Measurements from ENCODE around the gene NECTIN1. TPM values are rescaled to one million over a fixed set of nuclear protein-coding genes. Genes with fewer than 3 reads are reported as not detected.

NECTIN1 gene
- total RNA-seq (1 to 10 TPM; 2.5 to 3.4 TPM), total RNA-seq (1.4 to 31.6 (median 5.0) reads per million in 172 experiments)
- 1.8 TPM for polyA plus RNA-seq (2013, experiment 1 of 2)
- 1.8 TPM for polyA plus RNA-seq (2013, experiment 2 of 2)

GRCh38 chr11:119728651-119729580 is at the start of gene NECTIN1:
NECTIN1 (minus strand) TSS chr11:119729200; CDS start chr11:119728553, 647 bp downstream.
- CTCF ChIA-PET, result interaction anchor here (0.8 to 2.1 kb wide), 12 partner anchors 8 to 574 kb away, joined by 3 to 11 read pairs (median 6); no protein-coding TSS in a partner anchor
- ATAC-seq (ENCODE audit: poor library complexity), result peak; percentile 83
- Histone ChIP-seq H3K9me3 (ENCODE audit: control insufficient read depth in 1 of 2, insufficient read depth in 1 of 2, low read length in 2 of 2) (peaks cover 0 to 5% of the 10 kb centered on the region in 2 experiments), H3K4me1 (ENCODE audit: insufficient read depth, low read length) (peaks cover 25% of the 10 kb centered on the region), H3K4me3 (ENCODE audit: low read length) (peak within 1 kb of the TSS; percentile 61), H3K27ac (ENCODE audit: low read depth in 1 of 2, low read length in 2 of 2) (no peak within 1 kb of the TSS), H3K27me3 (ENCODE audit: control insufficient read depth in 1 of 2, insufficient read depth in 2 of 2, low read length in 2 of 2) (peaks cover 13 to 27% of the 10 kb centered on the region in 2 experiments), H3K36me3 (ENCODE audit: insufficient read depth, low read length) (no peaks in the 10 kb centered on the region)
- Mint-ChIP-seq H3K9me3 (no peaks in the 10 kb centered on the region), H3K36me3 (ENCODE audit: low read depth) (peaks cover 4% of the 10 kb centered on the region), H3K4me1 (ENCODE audit: low read depth) (peaks cover 5% of the 10 kb centered on the region), H3K27me3 (peaks cover 26% of the 10 kb centered on the region), H3K27ac (peak within 1 kb of the TSS; percentile 83), H3K4me3 (peak within 1 kb of the TSS; percentile 99)
- DNase-seq, result peak; percentile 64 to 92 (median 81)
- POLR2A ChIA-PET, result interaction anchor here (1.2 to 1.3 kb wide), 2 partner anchors 60 to 107 kb away, joined by 3 read pairs; no protein-coding TSS in a partner anchor
- TF ChIP-seq CTCF (IDR thresholded peaks at IDR 0.05), result peak; percentile 91
- intact Hi-C loops (cut with DNase I, micrococcal nuclease), result loop anchor here (1.0 to 10.0 kb wide), 6 partner anchors 62 to 482 kb away; partner anchors contain the start of genes OAF (in 1 of the 2) and USP2 (in 1 of the 2)

DNA sequence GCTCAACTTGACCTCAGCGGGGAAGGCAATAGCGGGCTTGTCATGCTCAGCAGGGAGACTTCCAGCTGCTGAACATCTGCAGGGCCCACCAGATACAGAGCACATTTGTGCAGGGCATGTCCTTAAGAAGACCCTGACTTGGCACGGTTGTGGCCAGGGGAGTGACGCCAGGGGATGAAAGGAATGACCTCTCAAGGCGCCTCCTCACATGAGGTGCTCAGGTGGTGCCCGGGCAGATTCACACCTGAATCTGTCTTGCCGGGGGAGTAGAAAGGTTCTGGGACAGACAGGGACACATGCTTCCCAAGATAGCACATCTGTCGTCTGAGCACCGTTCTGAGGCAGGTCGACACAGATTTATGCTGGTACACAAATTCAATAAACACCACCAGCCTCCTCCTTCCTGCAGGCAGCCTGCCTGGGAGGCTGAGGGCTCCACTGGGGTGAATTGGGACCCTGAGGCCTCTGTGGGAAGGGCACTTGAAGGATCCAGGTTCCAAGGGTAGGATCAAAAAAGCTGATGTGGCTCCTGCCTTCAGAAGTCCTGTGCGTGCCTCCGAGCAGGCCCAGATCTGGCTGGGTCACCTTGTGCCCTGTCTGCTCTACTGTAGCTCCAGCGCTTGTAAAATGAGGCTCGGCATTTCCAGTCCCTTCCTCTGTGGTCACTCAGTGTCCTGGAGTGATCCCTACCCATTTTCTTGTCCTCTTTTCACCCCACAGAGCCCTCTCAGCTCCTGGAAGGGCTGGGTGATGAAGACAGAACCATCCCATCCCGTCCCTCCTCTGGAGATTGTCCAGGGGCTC is 49.6 kb upstream of the NECTIN1 start:
- Mint-ChIP-seq H3K4me3 (no peak overlapping the region), H3K4me1 (ENCODE audit: low read depth) (no peaks in the 10 kb centered on the region), H3K27ac (no peak overlapping the region), H3K9me3 (no peaks in the 10 kb centered on the region), H3K36me3 (ENCODE audit: low read depth) (no peaks in the 10 kb centered on the region), H3K27me3 (peaks cover 28% of the 10 kb centered on the region)
- ChIA-PET CTCF (no interaction called here), POLR2A (no interaction called here)
- Histone ChIP-seq H3K9me3 (ENCODE audit: control insufficient read depth in 1 of 2, insufficient read depth in 1 of 2, low read length in 2 of 2) (peaks cover 0 to 30% of the 10 kb centered on the region in 2 experiments), H3K4me3 (ENCODE audit: low read length) (no peak overlapping the region), H3K27me3 (ENCODE audit: control insufficient read depth in 1 of 2, insufficient read depth in 2 of 2, low read length in 2 of 2) (peaks cover 4 to 24% of the 10 kb centered on the region in 2 experiments), H3K27ac (ENCODE audit: low read depth in 1 of 2, low read length in 2 of 2) (no peak overlapping the region), H3K36me3 (ENCODE audit: insufficient read depth, low read length) (no peaks in the 10 kb centered on the region), H3K4me1 (ENCODE audit: insufficient read depth, low read length) (no peaks in the 10 kb centered on the region)
- no peak for TF ChIP-seq CTCF (IDR thresholded peaks at IDR 0.05)
- DNase-seq (no peak), ATAC-seq (ENCODE audit: poor library complexity) (no peak)
- intact Hi-C loops (cut with DNase I, micrococcal nuclease), result no loop called here

DNA sequence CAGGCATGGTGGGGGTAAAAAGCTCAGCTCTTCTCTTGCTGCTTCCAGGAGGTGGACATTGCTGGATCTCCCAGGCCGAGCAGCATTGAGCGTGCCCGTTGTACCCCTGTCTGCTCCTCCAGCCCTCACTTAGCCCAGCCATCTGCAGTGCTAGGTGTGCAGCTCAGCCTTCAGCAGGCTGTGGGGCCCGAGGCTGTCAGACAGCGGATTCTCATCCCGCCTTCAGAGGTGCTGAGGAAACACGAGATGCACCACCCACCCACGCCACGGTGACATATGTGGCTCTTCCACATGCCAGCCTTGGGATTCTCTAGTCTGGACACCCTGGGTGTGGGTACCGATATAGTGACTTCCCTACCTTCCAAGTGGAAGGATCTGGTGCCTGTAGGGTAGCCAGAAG is 48.9 kb upstream of the NECTIN1 start:
- Histone ChIP-seq H3K4me3 (ENCODE audit: low read length) (no peak overlapping the region), H3K36me3 (ENCODE audit: insufficient read depth, low read length) (no peaks in the 10 kb centered on the region), H3K27me3 (ENCODE audit: control insufficient read depth in 1 of 2, insufficient read depth in 2 of 2, low read length in 2 of 2) (peaks cover 2 to 19% of the 10 kb centered on the region in 2 experiments), H3K4me1 (ENCODE audit: insufficient read depth, low read length) (no peaks in the 10 kb centered on the region), H3K9me3 (ENCODE audit: control insufficient read depth in 1 of 2, insufficient read depth in 1 of 2, low read length in 2 of 2) (peaks cover 0 to 24% of the 10 kb centered on the region in 2 experiments), H3K27ac (ENCODE audit: low read depth in 1 of 2, low read length in 2 of 2) (no peak overlapping the region)
- ATAC-seq (ENCODE audit: poor library complexity), result no peak
- DNase-seq, result no peak
- POLR2A ChIA-PET, result no interaction called here
- Mint-ChIP-seq H3K27ac (no peak overlapping the region), H3K4me1 (ENCODE audit: low read depth) (no peaks in the 10 kb centered on the region), H3K4me3 (no peak overlapping the region), H3K36me3 (ENCODE audit: low read depth) (no peaks in the 10 kb centered on the region), H3K9me3 (no peaks in the 10 kb centered on the region), H3K27me3 (peaks cover 29% of the 10 kb centered on the region)
- intact Hi-C loops (cut with DNase I, micrococcal nuclease), result no loop called here
- TF ChIP-seq CTCF (IDR thresholded peaks at IDR 0.05), result no peak
- CTCF ChIA-PET, result no interaction called here

Data from CD4-positive, alpha-beta T cell (primary cell).